DMS114 treated with DMSO at 0.1 percent for 48 hours (cell line): ENCODE measurements around the gene SLCO2B1.
"Not testable (repeated sequence)": the region's sequence is repeated elsewhere in the genome, so short reads cannot be mapped to it uniquely, and the experiment has no call there.

Experiments
- DNase-seq: peaks from one replicate; lab custom pipeline; 2025; ENCODE audit not compliant: unreplicated experiment; lab: John Stamatoyannopoulos, UW

SLCO2B1 gene

GRCh38 chr11:75150879-75151278 is at the start of gene SLCO2B1:
TSS of gene SLCO2B1 (plus strand) at chr11:75151107. CDS start at chr11:75151382, 275 bp downstream.
- DNase-seq: no peak

GRCh38 chr11:75101424-75102128 is 49.3 kb upstream of the SLCO2B1 start:
- DNase-seq: no peak

- no peak for DNase-seq
Observed at GRCh38 chr11:75103380-75104026, 47.4 kb upstream of the SLCO2B1 start.

GRCh38 chr11:75105462-75105925 is 45.4 kb upstream of the SLCO2B1 start:
- no peak for DNase-seq

- not testable (repeated sequence) for DNase-seq
Observed at GRCh38 chr11:75105967-75106681, 44.8 kb upstream of the SLCO2B1 start.

- DNase-seq: no peak
Observed at GRCh38 chr11:75107187-75107586, 43.7 kb upstream of the SLCO2B1 start.

- DNase-seq: no peak
Observed at GRCh38 chr11:75112200-75112599, 38.7 kb upstream of the SLCO2B1 start.

- DNase-seq: no peak
Observed at GRCh38 chr11:75113030-75113429, 37.9 kb upstream of the SLCO2B1 start.

GRCh38 chr11:75114465-75114864 is 36.4 kb upstream of the SLCO2B1 start:
- no peak for DNase-seq

GRCh38 chr11:75118577-75118976 is 32.3 kb upstream of the SLCO2B1 start:
- DNase-seq: no peak

- no peak for DNase-seq
Observed at GRCh38 chr11:75126564-75126963, 24.3 kb upstream of the SLCO2B1 start.

GRCh38 chr11:75132080-75132479 is 18.8 kb upstream of the SLCO2B1 start:
- no peak for DNase-seq

- DNase-seq: no peak
Observed at GRCh38 chr11:75133976-75134375, 16.9 kb upstream of the SLCO2B1 start.

GRCh38 chr11:75135021-75135650 is 15.8 kb upstream of the SLCO2B1 start:
- no peak for DNase-seq

GRCh38 chr11:75135651-75136050 is 15.3 kb upstream of the SLCO2B1 start:
- DNase-seq: no peak

GRCh38 chr11:75140269-75141138 is 10.4 kb upstream of the SLCO2B1 start:
- no peak for DNase-seq

- DNase-seq: no peak
Observed at GRCh38 chr11:75141166-75141565, 9.7 kb upstream of the SLCO2B1 start.

- DNase-seq: no peak
Observed at GRCh38 chr11:75142714-75143419, 8.0 kb upstream of the SLCO2B1 start.

GRCh38 chr11:75143420-75143731 is 7.5 kb upstream of the SLCO2B1 start:
- no peak for DNase-seq

- no peak for DNase-seq
Observed at GRCh38 chr11:75144716-75145014, 6.2 kb upstream of the SLCO2B1 start.
